ENCODE results near the gene WDR38.
A peak's percentile ranks its signal among the peaks of the same experiment; 100 is the strongest.

WDR38 gene

GRCh38 chr9:124852829-124853531, at the start of gene WDR38:
TSS of gene WDR38 (plus strand) at chr9:124853460. CDS start at chr9:124853532, 72 bp downstream.
- TF ChIP-seq POLR2A (IDR thresholded peaks at IDR 0.05; ENCODE audit: low read length): no peak
- no peak for TF ChIP-seq GATA1 (IDR thresholded peaks at IDR 0.05; ENCODE audit: low read depth, low read length)
- peak; percentile 82 to 89 for DNase-seq

GRCh38 chr9:124803911-124804310, 49.3 kb upstream of the WDR38 start:
- TF ChIP-seq GATA1 (IDR thresholded peaks at IDR 0.05; ENCODE audit: low read depth, low read length) (no peak), POLR2A (IDR thresholded peaks at IDR 0.05; ENCODE audit: low read length) (no peak)
- DNase-seq: no peak

GRCh38 chr9:124805186-124805585, 48.1 kb upstream of the WDR38 start:
- DNase-seq: no peak
- no peak for TF ChIP-seq POLR2A (IDR thresholded peaks at IDR 0.05; ENCODE audit: low read length)
- TF ChIP-seq GATA1 (IDR thresholded peaks at IDR 0.05; ENCODE audit: low read depth, low read length): no peak

GRCh38 chr9:124808246-124808956, 44.9 kb upstream of the WDR38 start:
- no peak for TF ChIP-seq GATA1 (IDR thresholded peaks at IDR 0.05; ENCODE audit: low read depth, low read length)
- DNase-seq: no peak

GRCh38 chr9:124809211-124809610, 44.0 kb upstream of the WDR38 start:
- TF ChIP-seq GATA1 (IDR thresholded peaks at IDR 0.05; ENCODE audit: low read depth, low read length) (no peak), POLR2A (IDR thresholded peaks at IDR 0.05; ENCODE audit: low read length) (no peak)
- DNase-seq: no peak

GRCh38 chr9:124809741-124810500, 43.3 kb upstream of the WDR38 start:
- TF ChIP-seq POLR2A (IDR thresholded peaks at IDR 0.05; ENCODE audit: low read length): no peak
- no peak for TF ChIP-seq GATA1 (IDR thresholded peaks at IDR 0.05; ENCODE audit: low read depth, low read length)
- no peak for DNase-seq

GRCh38 chr9:124810663-124811355, 42.5 kb upstream of the WDR38 start:
- no peak for TF ChIP-seq POLR2A (IDR thresholded peaks at IDR 0.05; ENCODE audit: low read length)
- TF ChIP-seq GATA1 (IDR thresholded peaks at IDR 0.05; ENCODE audit: low read depth, low read length): no peak
- DNase-seq: no peak

GRCh38 chr9:124812441-124812876, 40.8 kb upstream of the WDR38 start:
- TF ChIP-seq GATA1 (IDR thresholded peaks at IDR 0.05; ENCODE audit: low read depth, low read length): no peak
- TF ChIP-seq POLR2A (IDR thresholded peaks at IDR 0.05; ENCODE audit: low read length): no peak
- DNase-seq: no peak

- no peak for DNase-seq
- TF ChIP-seq GATA1 (IDR thresholded peaks at IDR 0.05; ENCODE audit: low read depth, low read length) (no peak), POLR2A (IDR thresholded peaks at IDR 0.05; ENCODE audit: low read length) (no peak)
These were observed 40.2 kb upstream of the WDR38 start for GRCh38 chr9:124813041-124813440.

- TF ChIP-seq POLR2A (IDR thresholded peaks at IDR 0.05; ENCODE audit: low read length) (no peak), GATA1 (IDR thresholded peaks at IDR 0.05; ENCODE audit: low read depth, low read length) (no peak)
- DNase-seq: no peak
These were observed 39.6 kb upstream of the WDR38 start for GRCh38 chr9:124813501-124814163.

- TF ChIP-seq GATA1 (IDR thresholded peaks at IDR 0.05; ENCODE audit: low read depth, low read length) (no peak), POLR2A (IDR thresholded peaks at IDR 0.05; ENCODE audit: low read length) (no peak)
- no peak for DNase-seq
These were observed 39.1 kb upstream of the WDR38 start for GRCh38 chr9:124814164-124814535.

GRCh38 chr9:124815601-124816000, 37.7 kb upstream of the WDR38 start:
- no peak for TF ChIP-seq GATA1 (IDR thresholded peaks at IDR 0.05; ENCODE audit: low read depth, low read length)
- TF ChIP-seq POLR2A (IDR thresholded peaks at IDR 0.05; ENCODE audit: low read length): no peak
- DNase-seq: no peak

All from erythroblast (primary cell).